ENCODE measurements around the gene FOXA3.

FOXA3 gene

DNA sequence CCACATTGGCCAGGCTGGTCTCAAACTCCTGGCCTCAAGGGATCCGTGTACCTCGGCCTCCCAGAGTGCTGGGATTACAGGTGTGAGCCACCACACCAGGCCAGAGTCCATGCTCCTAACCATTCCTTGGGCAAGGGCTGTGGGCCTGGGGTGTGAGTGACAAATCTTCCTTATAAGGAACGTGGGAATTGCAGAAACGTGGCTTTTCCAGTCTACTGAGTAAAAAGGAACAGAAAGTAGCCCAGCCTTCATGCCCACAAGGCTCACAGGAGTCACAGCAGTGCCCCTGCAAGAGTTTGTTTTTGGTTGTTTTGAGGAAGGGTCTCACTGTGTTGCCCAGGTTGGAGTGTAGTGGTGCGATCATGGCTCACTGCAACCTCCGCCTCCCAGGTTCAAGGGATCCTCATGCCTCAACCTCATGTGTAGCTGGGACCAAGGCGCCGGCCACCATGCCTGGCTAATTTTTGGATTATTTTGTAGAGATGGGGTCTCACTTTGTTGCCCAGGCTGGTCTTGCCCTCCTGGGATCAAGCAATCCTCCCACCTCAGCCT lies 33.2 kb downstream of the FOXA3 start:
- Histone ChIP-seq H4K20me1 (ENCODE audit: low read depth, low read length) (no peaks in the 10 kb centered on the region), H3F3A (ENCODE audit: insufficient read depth) (no peaks in the 10 kb centered on the region), H2AFZ (ENCODE audit: low read depth, low read length, severe bottlenecking) (no peak overlapping the region), H3K79me2 (ENCODE audit: insufficient read depth, low read length) (peaks cover 17% of the 10 kb centered on the region; the same call in 1 of the 2 replicates), H3K4me2 (ENCODE audit: low read depth, low read length, poor library complexity, severe bottlenecking) (no peak overlapping the region), H3K9me3 (ENCODE audit: insufficient read depth, low read length) (no peaks in the 10 kb centered on the region), H3K9ac (ENCODE audit: low read length) (no peak overlapping the region), H3K27me3 (ENCODE audit: low read length) (no peaks in the 10 kb centered on the region), H3K9me2 (replicated peaks; ENCODE audit: insufficient read depth, low read length) (no peaks in the 10 kb centered on the region), H3K36me3 (ENCODE audit: low read length) (no peaks in the 10 kb centered on the region), H3K27ac (ENCODE audit: low read depth, low read length) (no peak overlapping the region), H3K4me3 (ENCODE audit: insufficient read depth, low read length, poor library complexity, severe bottlenecking) (no peak overlapping the region)
- TF ChIP-seq EZH2phosphoT487 (conservative IDR thresholded peaks at IDR 0.05; ENCODE audit: low read length) = no peak
- TF ChIP-seq, protein P1, sequence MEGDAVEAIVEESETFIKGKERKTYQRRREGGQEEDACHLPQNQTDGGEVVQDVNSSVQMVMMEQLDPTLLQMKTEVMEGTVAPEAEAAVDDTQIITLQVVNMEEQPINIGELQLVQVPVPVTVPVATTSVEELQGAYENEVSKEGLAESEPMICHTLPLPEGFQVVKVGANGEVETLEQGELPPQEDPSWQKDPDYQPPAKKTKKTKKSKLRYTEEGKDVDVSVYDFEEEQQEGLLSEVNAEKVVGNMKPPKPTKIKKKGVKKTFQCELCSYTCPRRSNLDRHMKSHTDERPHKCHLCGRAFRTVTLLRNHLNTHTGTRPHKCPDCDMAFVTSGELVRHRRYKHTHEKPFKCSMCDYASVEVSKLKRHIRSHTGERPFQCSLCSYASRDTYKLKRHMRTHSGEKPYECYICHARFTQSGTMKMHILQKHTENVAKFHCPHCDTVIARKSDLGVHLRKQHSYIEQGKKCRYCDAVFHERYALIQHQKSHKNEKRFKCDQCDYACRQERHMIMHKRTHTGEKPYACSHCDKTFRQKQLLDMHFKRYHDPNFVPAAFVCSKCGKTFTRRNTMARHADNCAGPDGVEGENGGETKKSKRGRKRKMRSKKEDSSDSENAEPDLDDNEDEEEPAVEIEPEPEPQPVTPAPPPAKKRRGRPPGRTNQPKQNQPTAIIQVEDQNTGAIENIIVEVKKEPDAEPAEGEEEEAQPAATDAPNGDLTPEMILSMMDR (IDR thresholded peaks at IDR 0.05; ENCODE audit: insufficient read depth, low read length, poor library complexity, severe bottlenecking) = no peak

DNA sequence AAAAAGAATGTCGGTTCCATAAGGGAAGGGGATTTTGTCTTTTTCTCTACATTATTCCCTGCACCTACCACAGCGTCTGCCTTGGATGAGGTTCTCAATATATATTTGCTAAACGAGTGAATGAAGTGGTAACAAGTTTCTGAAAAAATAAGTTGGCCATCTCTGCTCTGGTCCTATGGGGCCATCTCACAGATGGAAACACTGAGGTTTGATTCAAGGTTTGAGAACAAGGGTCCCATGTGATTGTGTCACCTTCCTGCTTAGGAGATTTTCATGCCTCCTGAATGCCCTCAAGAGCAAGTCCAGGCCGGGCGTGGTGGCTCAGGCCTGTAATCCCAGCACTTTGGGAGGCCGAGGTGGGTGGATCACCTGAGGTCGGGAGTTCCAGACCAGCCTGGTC lies 35.1 kb downstream of the FOXA3 start:
- H3K9me3 ChIP-seq (ENCODE audit: insufficient read depth, low read length) = no peaks in the 10 kb centered on the region
- H3K9me2 ChIP-seq (replicated peaks; ENCODE audit: insufficient read depth, low read length) = no peaks in the 10 kb centered on the region
- H2AFZ ChIP-seq (ENCODE audit: low read depth, low read length, severe bottlenecking) = no peak overlapping the region
- H3K9ac ChIP-seq (ENCODE audit: low read length) = no peak overlapping the region
- no peaks in the 10 kb centered on the region for H4K20me1 ChIP-seq (ENCODE audit: low read depth, low read length)
- TF ChIP-seq EZH2phosphoT487 (conservative IDR thresholded peaks at IDR 0.05; ENCODE audit: low read length) = no peak
- TF ChIP-seq, protein P1 (IDR thresholded peaks at IDR 0.05; ENCODE audit: insufficient read depth, low read length, poor library complexity, severe bottlenecking) = no peak
- no peaks in the 10 kb centered on the region for H3K27me3 ChIP-seq (ENCODE audit: low read length)
- no peaks in the 10 kb centered on the region for H3K36me3 ChIP-seq (ENCODE audit: low read length)
- H3K79me2 ChIP-seq (ENCODE audit: insufficient read depth, low read length) = peaks cover 17% of the 10 kb centered on the region; the same call in 1 of the 2 replicates
- H3K27ac ChIP-seq (ENCODE audit: low read depth, low read length) = no peak overlapping the region
- no peak overlapping the region for H3K4me3 ChIP-seq (ENCODE audit: insufficient read depth, low read length, poor library complexity, severe bottlenecking)
- no peaks in the 10 kb centered on the region for H3F3A ChIP-seq (ENCODE audit: insufficient read depth)
- H3K4me2 ChIP-seq (ENCODE audit: low read depth, low read length, poor library complexity, severe bottlenecking) = no peak overlapping the region

DNA sequence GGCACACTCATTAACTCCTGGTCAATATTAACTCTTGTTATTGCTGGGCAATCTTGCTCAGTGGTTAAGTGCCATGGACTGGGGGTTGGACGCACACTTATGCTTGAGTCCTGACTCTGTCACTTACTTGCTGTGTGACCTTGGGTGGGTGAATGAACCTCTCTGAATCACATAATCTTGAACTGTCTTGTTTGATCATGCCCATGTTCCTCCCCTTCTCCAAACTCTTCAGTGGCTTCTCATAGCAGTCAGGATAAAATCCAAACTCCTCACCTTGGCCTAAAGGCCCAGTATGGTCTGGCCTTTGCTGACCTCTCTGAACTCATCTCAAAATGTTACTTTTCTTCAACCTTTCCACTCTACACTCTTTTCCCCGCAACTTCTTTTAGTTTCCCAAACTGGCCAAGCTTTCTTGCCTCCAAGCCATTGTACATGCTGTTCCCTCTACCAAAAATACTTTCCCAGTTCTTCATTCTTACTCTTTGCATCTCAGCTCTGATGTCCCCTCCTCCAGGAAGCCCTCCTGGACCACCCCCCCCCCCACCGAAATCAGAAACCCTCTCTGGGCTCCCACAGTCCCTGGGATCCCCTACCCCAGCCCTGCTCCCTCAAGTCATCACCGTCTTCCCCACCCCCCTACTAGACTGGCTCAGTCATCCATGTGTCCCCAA lies 35.9 kb downstream of the FOXA3 start:
- Histone ChIP-seq H3K79me2 (ENCODE audit: insufficient read depth, low read length) (peaks cover 17% of the 10 kb centered on the region; the same call in 1 of the 2 replicates), H3K36me3 (ENCODE audit: low read length) (no peaks in the 10 kb centered on the region), H3K9me3 (ENCODE audit: insufficient read depth, low read length) (no peaks in the 10 kb centered on the region), H4K20me1 (ENCODE audit: low read depth, low read length) (no peaks in the 10 kb centered on the region), H2AFZ (ENCODE audit: low read depth, low read length, severe bottlenecking) (no peak overlapping the region), H3K9me2 (replicated peaks; ENCODE audit: insufficient read depth, low read length) (no peaks in the 10 kb centered on the region), H3K9ac (ENCODE audit: low read length) (no peak overlapping the region), H3K27me3 (ENCODE audit: low read length) (no peaks in the 10 kb centered on the region), H3K27ac (ENCODE audit: low read depth, low read length) (no peak overlapping the region), H3F3A (ENCODE audit: insufficient read depth) (no peaks in the 10 kb centered on the region), H3K4me3 (ENCODE audit: insufficient read depth, low read length, poor library complexity, severe bottlenecking) (no peak overlapping the region), H3K4me2 (ENCODE audit: low read depth, low read length, poor library complexity, severe bottlenecking) (no peak overlapping the region)
- no peak for TF ChIP-seq EZH2phosphoT487 (conservative IDR thresholded peaks at IDR 0.05; ENCODE audit: low read length)
- TF ChIP-seq, protein P1 (IDR thresholded peaks at IDR 0.05; ENCODE audit: insufficient read depth, low read length, poor library complexity, severe bottlenecking) = no peak
